Spinal cord (tissue), 10 donors: Measurements from ENCODE around the gene SEC24B. TPM values are rescaled to one million over a fixed set of nuclear protein-coding genes. Genes with fewer than 3 reads are reported as not detected.
"Not testable (repeated sequence)": the region's sequence is repeated elsewhere in the genome, so short reads cannot be mapped to it uniquely, and the experiment has no call there.

ENCODE experiments used
- DNase-seq, 6 donors: peaks; one replicate each; pipeline versions ENCODE4 v3.0.0 to v3.0.0-alpha.2; 2013 to 2015; ENCODE audit warnings: low spot score in 6 of 6, low read depth in 4 of 6
- H3K27ac ChIP-seq: one replicate; pipeline ENCODE4 v1.5.1; 2013; ENCODE audit warnings: low read depth, low read length, control low read depth
- H3K27me3 ChIP-seq: one replicate; pipeline ENCODE4 v1.6.1; 2013; ENCODE audit warnings: low read length; ENCODE audit not compliant: control insufficient read depth, insufficient read depth
- H3K36me3 ChIP-seq: one replicate; pipeline ENCODE4 v1.6.1; 2013; ENCODE audit warnings: low read length; ENCODE audit not compliant: control insufficient read depth, insufficient read depth
- H3K4me1 ChIP-seq: one replicate; pipeline ENCODE4 v1.6.1; 2013; ENCODE audit warnings: low read length; ENCODE audit not compliant: control insufficient read depth, insufficient read depth
- H3K4me3 ChIP-seq: one replicate; pipeline ENCODE4 v1.5.1; 2013; ENCODE audit warnings: low read depth, low read length, control low read depth
- H3K9me3 ChIP-seq: one replicate; pipeline ENCODE4 v1.6.1; 2013; ENCODE audit warnings: low read length; ENCODE audit not compliant: control insufficient read depth, insufficient read depth
- whole genome bisulfite sequencing: methylation state at CpG from one replicate; pipeline ENCODE4 v1.1.5; 2013; ENCODE audit warnings: missing lambda C conversion rate; ENCODE audit not compliant: insufficient coverage; 5-methylcytosine and 5-hydroxymethylcytosine counted together
- polyA plus RNA-seq, 2 donors: library from polyadenylated mRNA; unstranded; fragments of 120-200 nt; gene quantifications; one replicate each; pipeline ENCODE4 v1.2.1, GENCODE V29; 2013; ENCODE audit not compliant: insufficient read length in 2 of 2
- total RNA-seq, 2 donors: library from RNA; depleted of rRNA in 1 of 2; stranded (reverse); fragments of 120-200 nt in 1 of 2; fragments of >200 nt in 1 of 2; gene quantifications; one replicate each; pipeline versions ENCODE4 v1.2.3 to v1.2.4, GENCODE V29; 2013 to 2014
- donor health status: healthy.

The SEC24B gene
- total and polyA plus RNA-seq, 4 donors, result 24.0 to 34.9 (median 29.7) TPM

GRCh38 chr4:109486007-109486406 is 52.4 kb downstream of the SEC24B start:
- Histone ChIP-seq H3K4me3 (no peak overlapping the region), H3K27me3 (no peaks in the 10 kb centered on the region), H3K4me1 (no peaks in the 10 kb centered on the region), H3K36me3 (peaks cover 2% of the 10 kb centered on the region), H3K9me3 (no peaks in the 10 kb centered on the region), H3K27ac (no peak overlapping the region)
- no peak for DNase-seq
- no CpG with 5 or more reads among the region's 1 CpG for WGBS

- H3K27ac ChIP-seq, result no peak overlapping the region
- 81% methylated on average over 2 of the region's 3 CpGs for WGBS
- no peak overlapping the region for H3K4me3 ChIP-seq
- H3K9me3 ChIP-seq, result no peaks in the 10 kb centered on the region
- no peaks in the 10 kb centered on the region for H3K4me1 ChIP-seq
- peaks cover 15% of the 10 kb centered on the region for H3K36me3 ChIP-seq
- no peaks in the 10 kb centered on the region for H3K27me3 ChIP-seq
- DNase-seq, result no peak
Measured at GRCh38 chr4:109494563-109494962, 60.9 kb downstream of the SEC24B start.

- Histone ChIP-seq H3K36me3 (peaks cover 20% of the 10 kb centered on the region), H3K4me3 (no peak overlapping the region), H3K9me3 (no peaks in the 10 kb centered on the region), H3K27me3 (no peaks in the 10 kb centered on the region), H3K27ac (no peak overlapping the region), H3K4me1 (no peaks in the 10 kb centered on the region)
- no peak for DNase-seq
- WGBS, result no CpG with 5 or more reads among the region's 7 CpGs
Measured at GRCh38 chr4:109495514-109495913, 61.9 kb downstream of the SEC24B start.

- Histone ChIP-seq H3K4me1 (no peaks in the 10 kb centered on the region), H3K36me3 (peaks cover 22% of the 10 kb centered on the region), H3K27me3 (no peaks in the 10 kb centered on the region), H3K27ac (no peak overlapping the region), H3K9me3 (no peaks in the 10 kb centered on the region), H3K4me3 (no peak overlapping the region)
- no CpG with 5 or more reads among the region's 2 CpGs for WGBS
- no peak for DNase-seq
Measured at GRCh38 chr4:109496875-109497274, 63.3 kb downstream of the SEC24B start.

- no peak overlapping the region for H3K27ac ChIP-seq
Measured at GRCh38 chr4:109497511-109497910, 63.9 kb downstream of the SEC24B start.

GRCh38 chr4:109499513-109499912 is 65.9 kb downstream of the SEC24B start:
- H3K9me3 ChIP-seq, result no peaks in the 10 kb centered on the region
- H3K27me3 ChIP-seq, result no peaks in the 10 kb centered on the region
- H3K4me3 ChIP-seq, result no peak overlapping the region
- peaks cover 24% of the 10 kb centered on the region for H3K36me3 ChIP-seq
- H3K27ac ChIP-seq, result no peak overlapping the region
- no CpG with 5 or more reads among the region's 2 CpGs for WGBS
- no peaks in the 10 kb centered on the region for H3K4me1 ChIP-seq
- DNase-seq, result no peak

More at GRCh38 chr4:109497511-109497910, 63.9 kb downstream of the SEC24B start:
- H3K36me3 ChIP-seq, result peaks cover 22% of the 10 kb centered on the region
- no peaks in the 10 kb centered on the region for H3K27me3 ChIP-seq
- no peaks in the 10 kb centered on the region for H3K9me3 ChIP-seq
- no peak for DNase-seq
- no peak overlapping the region for H3K4me3 ChIP-seq
- no peaks in the 10 kb centered on the region for H3K4me1 ChIP-seq

GRCh38 chr4:109506890-109507289 is 73.3 kb downstream of the SEC24B start:
- H3K4me1 ChIP-seq, result no peaks in the 10 kb centered on the region
- no peaks in the 10 kb centered on the region for H3K27me3 ChIP-seq
- H3K4me3 ChIP-seq, result no peak overlapping the region
- DNase-seq, result no peak
- H3K9me3 ChIP-seq, result no peaks in the 10 kb centered on the region
- H3K27ac ChIP-seq, result no peak overlapping the region
- peaks cover 19% of the 10 kb centered on the region for H3K36me3 ChIP-seq

GRCh38 chr4:109510687-109511086 is 77.1 kb downstream of the SEC24B start:
- Histone ChIP-seq H3K27me3 (no peaks in the 10 kb centered on the region), H3K27ac (no peak overlapping the region), H3K4me3 (no peak overlapping the region), H3K4me1 (no peaks in the 10 kb centered on the region), H3K9me3 (no peaks in the 10 kb centered on the region), H3K36me3 (peaks cover 24% of the 10 kb centered on the region)
- DNase-seq, result no peak
- WGBS, result no CpG with 5 or more reads among the region's 2 CpGs

GRCh38 chr4:109511414-109511813 is 77.8 kb downstream of the SEC24B start:
- Histone ChIP-seq H3K36me3 (peaks cover 26% of the 10 kb centered on the region), H3K27me3 (no peaks in the 10 kb centered on the region), H3K27ac (no peak overlapping the region), H3K9me3 (no peaks in the 10 kb centered on the region), H3K4me3 (no peak overlapping the region), H3K4me1 (no peaks in the 10 kb centered on the region)
- no CpG with 5 or more reads among the region's 2 CpGs for WGBS
- DNase-seq, result no peak

- not testable (repeated sequence) for H3K4me1 ChIP-seq, H3K27me3 ChIP-seq, H3K4me3 ChIP-seq, H3K27ac ChIP-seq, DNase-seq, H3K9me3 ChIP-seq
- H3K36me3 ChIP-seq, result peaks cover 13% of the 10 kb centered on the region
- WGBS, result 99% methylated on average over 7 of the region's 12 CpGs
Measured at GRCh38 chr4:109513368-109513767, 79.8 kb downstream of the SEC24B start.
